Brain microvascular endothelial cell (primary cell): ENCODE results near the gene GPR160.

Source experiments
- DNase-seq: peaks from one replicate; pipeline ENCODE4 v3.0.0-alpha.2; 2020
- H3K27ac ChIP-seq: fragments of 250-450 bp; sonication (Bioruptor Pico); 2 replicates; pipeline ENCODE4 v1.5.1; 2020; ENCODE audit warnings: mild to moderate bottlenecking, moderate library complexity
- H3K27me3 ChIP-seq: fragments of 250-450 bp; sonication (Bioruptor Pico); replicated peaks from 2 replicates; pipeline ENCODE4 v1.5.1; 2020; ENCODE audit warnings: mild to moderate bottlenecking
- H3K36me3 ChIP-seq: fragments of 250-450 bp; sonication (Bioruptor Pico); replicated peaks from 2 replicates; pipeline ENCODE4 v1.5.1; 2020; ENCODE audit warnings: mild to moderate bottlenecking
- H3K4me3 ChIP-seq: 2 replicates; pipeline ENCODE4 v1.5.1; 2011; ENCODE audit warnings: low read depth, mild to moderate bottlenecking, control low read depth, low read length, moderate library complexity
- in situ Hi-C: cut with HindIII; loops from 2 replicates; pipeline ENCODE4 v1.10.0; 2017; ENCODE audit warnings: low sequenced_read_pairs, low pct_ligation_motif_present
- TF ChIP-seq, protein P1 (sequence below): IDR thresholded peaks from 2 replicates; pipeline ENCODE4 v1.5.1; 2011; ENCODE audit warnings: low read depth, mild to moderate bottlenecking, moderate library complexity, low read length, control low read depth, inconsistent platforms; ENCODE audit errors: missing control alignments

Gene GPR160

GRCh38 chr3:170077361-170077760, 39.6 kb downstream of the GPR160 start:
- DNase-seq, result no peak
- in situ Hi-C loops, result no loop called here
- Histone ChIP-seq H3K4me3 (no peak overlapping the region), H3K27me3 (no peaks in the 10 kb centered on the region), H3K27ac (no peak overlapping the region), H3K36me3 (no peaks in the 10 kb centered on the region)
- TF ChIP-seq, protein P1, sequence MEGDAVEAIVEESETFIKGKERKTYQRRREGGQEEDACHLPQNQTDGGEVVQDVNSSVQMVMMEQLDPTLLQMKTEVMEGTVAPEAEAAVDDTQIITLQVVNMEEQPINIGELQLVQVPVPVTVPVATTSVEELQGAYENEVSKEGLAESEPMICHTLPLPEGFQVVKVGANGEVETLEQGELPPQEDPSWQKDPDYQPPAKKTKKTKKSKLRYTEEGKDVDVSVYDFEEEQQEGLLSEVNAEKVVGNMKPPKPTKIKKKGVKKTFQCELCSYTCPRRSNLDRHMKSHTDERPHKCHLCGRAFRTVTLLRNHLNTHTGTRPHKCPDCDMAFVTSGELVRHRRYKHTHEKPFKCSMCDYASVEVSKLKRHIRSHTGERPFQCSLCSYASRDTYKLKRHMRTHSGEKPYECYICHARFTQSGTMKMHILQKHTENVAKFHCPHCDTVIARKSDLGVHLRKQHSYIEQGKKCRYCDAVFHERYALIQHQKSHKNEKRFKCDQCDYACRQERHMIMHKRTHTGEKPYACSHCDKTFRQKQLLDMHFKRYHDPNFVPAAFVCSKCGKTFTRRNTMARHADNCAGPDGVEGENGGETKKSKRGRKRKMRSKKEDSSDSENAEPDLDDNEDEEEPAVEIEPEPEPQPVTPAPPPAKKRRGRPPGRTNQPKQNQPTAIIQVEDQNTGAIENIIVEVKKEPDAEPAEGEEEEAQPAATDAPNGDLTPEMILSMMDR, result no peak

- DNase-seq, result no peak
- in situ Hi-C loops, result no loop called here
- no peak overlapping the region for H3K27ac ChIP-seq
- TF ChIP-seq, protein P1, result no peak
- H3K36me3 ChIP-seq, result no peaks in the 10 kb centered on the region
- no peaks in the 10 kb centered on the region for H3K27me3 ChIP-seq
- H3K4me3 ChIP-seq, result no peak overlapping the region
Measured at GRCh38 chr3:170078620-170079281, 41.0 kb downstream of the GPR160 start.

DNA sequence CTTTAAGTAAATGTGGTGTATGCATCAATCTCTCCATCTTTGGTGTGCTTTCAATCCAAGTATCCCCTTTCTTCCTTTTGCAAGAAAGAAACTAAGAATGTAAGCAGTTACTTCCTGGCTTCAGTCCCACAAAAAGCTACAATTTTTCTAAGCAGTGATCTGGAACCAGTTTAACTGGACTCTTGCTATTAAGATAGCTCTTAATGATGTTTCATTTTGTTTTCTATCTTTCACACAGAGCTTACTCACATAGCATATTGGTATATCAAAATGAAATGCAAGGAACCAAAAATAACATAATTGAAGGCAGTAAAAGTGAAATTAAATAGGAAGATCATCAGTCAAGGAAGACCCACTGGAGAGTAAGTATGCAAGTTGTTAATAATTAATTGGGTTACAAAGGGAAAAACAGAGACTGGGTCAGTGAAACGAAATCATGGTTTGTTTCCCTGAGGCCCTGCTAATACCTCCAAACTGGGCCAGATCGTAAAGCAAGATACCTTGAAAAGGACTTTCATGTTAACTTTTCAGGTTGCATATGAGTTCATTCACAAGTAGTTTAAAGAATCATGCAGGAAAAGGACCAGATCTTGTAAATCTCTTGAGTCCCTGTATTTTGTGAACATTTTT, 41.9 kb downstream of the GPR160 start:
- in situ Hi-C loops, result no loop called here
- no peak overlapping the region for H3K27ac ChIP-seq

DNA sequence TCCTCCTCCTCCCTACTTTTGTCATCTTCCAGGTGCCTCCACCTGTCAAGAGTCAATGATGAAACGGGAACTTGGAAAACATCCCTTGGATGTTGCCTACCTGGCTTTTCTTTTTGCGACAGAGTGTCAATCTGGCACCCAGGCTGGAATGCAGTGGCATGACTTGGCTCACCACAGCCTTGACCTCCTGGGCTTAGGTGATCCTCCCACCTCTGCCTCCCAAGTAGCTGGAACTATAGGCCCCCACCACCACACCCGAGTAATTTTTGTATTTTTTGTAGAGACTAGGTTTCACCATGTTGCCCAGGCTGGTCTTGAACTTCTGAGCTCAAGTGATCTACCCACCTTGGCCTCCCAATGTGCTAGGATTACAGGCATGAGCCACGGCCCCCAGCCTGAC, 42.8 kb downstream of the GPR160 start:
- DNase-seq, result no peak
- no peak overlapping the region for H3K27ac ChIP-seq
- H3K27me3 ChIP-seq, result no peaks in the 10 kb centered on the region
- H3K36me3 ChIP-seq, result peaks cover 9% of the 10 kb centered on the region
- no peak overlapping the region for H3K4me3 ChIP-seq
- TF ChIP-seq, protein P1, result no peak
- in situ Hi-C loops, result no loop called here

More for the DNA sequence above, 41.9 kb downstream of the GPR160 start:
- Histone ChIP-seq H3K4me3 (no peak overlapping the region), H3K27me3 (no peaks in the 10 kb centered on the region), H3K36me3 (peaks cover 6% of the 10 kb centered on the region)
- no peak for DNase-seq
- TF ChIP-seq, protein P1, result no peak

DNA sequence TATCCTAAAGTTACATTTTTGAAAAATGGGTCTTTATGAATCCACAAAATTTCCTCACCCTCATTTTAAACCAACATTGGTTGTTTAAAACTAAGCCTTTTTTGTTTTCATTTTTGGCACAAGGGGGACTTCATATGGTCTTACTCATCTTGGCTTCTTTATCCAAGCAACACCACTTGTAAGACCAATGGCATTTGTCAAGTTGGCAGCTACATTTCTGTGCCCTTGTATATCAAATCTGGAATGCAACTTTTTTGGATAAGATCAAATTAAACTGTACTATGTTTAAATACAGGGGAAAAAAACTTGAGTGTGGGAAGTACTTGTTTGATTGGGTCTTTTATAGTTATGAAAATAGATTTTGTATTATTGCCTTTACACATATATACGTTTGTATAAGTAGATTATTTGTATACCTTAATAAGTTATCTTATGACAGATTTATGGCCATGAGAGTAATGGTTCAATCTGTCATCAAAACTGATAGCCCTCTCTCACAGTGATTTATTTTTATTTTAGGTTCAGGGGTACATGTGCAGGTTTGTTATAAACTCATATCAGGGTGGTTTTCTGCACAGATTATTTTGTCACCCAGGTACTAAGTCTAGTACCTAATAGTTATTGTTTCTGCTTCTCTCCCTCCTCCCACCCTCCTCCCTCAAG, 43.4 kb downstream of the GPR160 start:
- H3K27me3 ChIP-seq, result no peaks in the 10 kb centered on the region
- H3K36me3 ChIP-seq, result peaks cover 10% of the 10 kb centered on the region
- no peak overlapping the region for H3K4me3 ChIP-seq
- H3K27ac ChIP-seq, result no peak overlapping the region
- in situ Hi-C loops, result no loop called here
- DNase-seq, result no peak
- TF ChIP-seq, protein P1, result no peak
